GM18505 (cell line): ENCODE measurements around the gene ATXN1.

ENCODE experiments used
- ATAC-seq: cut with Tn5 transposase; IDR thresholded peaks from one replicate; pipeline ENCODE4 v1.9.1; 2021; ENCODE audit not compliant: unreplicated experiment
- POLR2A ChIP-seq: IDR thresholded peaks from 4 replicates; pipeline ENCODE4 v1.6.1; 2011; ENCODE audit warnings: borderline replicate concordance; ENCODE audit not compliant: insufficient read depth, insufficient read length; ENCODE audit errors: extremely low read depth

ATXN1 gene

GRCh38 chr6:16594849-16595248 is 166.4 kb downstream of the ATXN1 start:
- no peak for ATAC-seq
- no peak for TF ChIP-seq POLR2A

- ATAC-seq, result no peak
- TF ChIP-seq POLR2A, result no peak
These were observed 168.9 kb downstream of the ATXN1 start for GRCh38 chr6:16592223-16592911.

GRCh38 chr6:16591396-16592222 is 169.7 kb downstream of the ATXN1 start:
- ATAC-seq, result peak; percentile 79

GRCh38 chr6:16585805-16586204 is 175.5 kb downstream of the ATXN1 start:
- TF ChIP-seq POLR2A, result no peak
- ATAC-seq, result no peak

More at GRCh38 chr6:16591396-16592222, 169.7 kb downstream of the ATXN1 start:
- TF ChIP-seq POLR2A, result no peak

GRCh38 chr6:16583144-16583762 is 178.0 kb downstream of the ATXN1 start:
- no peak for TF ChIP-seq POLR2A
- ATAC-seq, result no peak

GRCh38 chr6:16582446-16583143 is 178.7 kb downstream of the ATXN1 start:
- no peak for ATAC-seq
- TF ChIP-seq POLR2A, result no peak

- no peak for ATAC-seq
- TF ChIP-seq POLR2A, result no peak
These were observed 182.5 kb downstream of the ATXN1 start for GRCh38 chr6:16578695-16579285.

GRCh38 chr6:16576451-16577368 is 184.6 kb downstream of the ATXN1 start:
- no peak for TF ChIP-seq POLR2A
- no peak for ATAC-seq

- no peak for ATAC-seq
- no peak for TF ChIP-seq POLR2A
These were observed 185.6 kb downstream of the ATXN1 start for GRCh38 chr6:16575655-16576054.

GRCh38 chr6:16572943-16573342 is 188.3 kb downstream of the ATXN1 start:
- no peak for ATAC-seq

GRCh38 chr6:16572317-16572716 is 188.9 kb downstream of the ATXN1 start:
- TF ChIP-seq POLR2A, result no peak
- no peak for ATAC-seq

More at GRCh38 chr6:16572943-16573342, 188.3 kb downstream of the ATXN1 start:
- TF ChIP-seq POLR2A, result no peak

GRCh38 chr6:16570946-16571345 is 190.3 kb downstream of the ATXN1 start:
- no peak for ATAC-seq
- no peak for TF ChIP-seq POLR2A

- ATAC-seq, result no peak
- no peak for TF ChIP-seq POLR2A
These were observed 191.1 kb downstream of the ATXN1 start for GRCh38 chr6:16570221-16570553.

- no peak for ATAC-seq
- no peak for TF ChIP-seq POLR2A
These were observed 193.1 kb downstream of the ATXN1 start for GRCh38 chr6:16568128-16568527.
